WTC11 (cell line): ENCODE measurements around the gene EXOC6. TPM values are rescaled to one million over a fixed set of nuclear protein-coding genes. Genes with fewer than 3 reads are reported as not detected.

Experiments used
- ATAC-seq: fragments of 200-7000 bp; cut with Tn5 transposase; 2 replicates; pipeline ENCODE4 v1.10.0; 2021; ENCODE audit warnings: mild to moderate bottlenecking, moderate library complexity
- CTCF ChIA-PET: fragments of 300-600 bp; sonication (Branson Sonifier 250); formaldehyde crosslinking; loops from one replicate; lab custom pipeline; 2021; ENCODE audit warnings: antibody characterized with exemption; lab: Charles Lee
- POLR2A ChIA-PET: fragments of 350-600 bp; sonication (Branson Sonifier 250); formaldehyde crosslinking; loops from one replicate; lab custom pipeline; 2021; ENCODE audit warnings: antibody characterized with exemption; lab: Charles Lee
- DNase-seq: peaks from one replicate; pipeline ENCODE4 v3.0.0; 2021; ENCODE audit warnings: low spot score
- H3K27ac Mint-ChIP-seq: 2 replicates; pipeline ENCODE4 v1.8.0; 2021; ENCODE audit warnings: mixed read lengths
- H3K27me3 Mint-ChIP-seq: 2 replicates; pipeline ENCODE4 v1.8.0; 2021; ENCODE audit warnings: low read depth, mild to moderate bottlenecking, moderate library complexity, mixed read lengths
- H3K36me3 Mint-ChIP-seq: 2 replicates; pipeline ENCODE4 v1.8.0; 2021; ENCODE audit warnings: mixed read lengths
- H3K4me1 Mint-ChIP-seq: 2 replicates; pipeline ENCODE4 v1.8.0; 2022; ENCODE audit warnings: mixed read lengths
- H3K4me3 Mint-ChIP-seq: 2 replicates; pipeline ENCODE4 v1.8.0; 2021; ENCODE audit warnings: mild to moderate bottlenecking, moderate library complexity, mixed read lengths
- H3K9me3 Mint-ChIP-seq: 2 replicates; pipeline ENCODE4 v1.8.0; 2021; ENCODE audit warnings: mixed read lengths
- ATF1 ChIP-seq: sonication (generic); formaldehyde crosslinking; IDR thresholded peaks from 2 replicates; pipeline ENCODE4 v1.8.1; 2023; ENCODE audit warnings: mild to moderate bottlenecking, moderate library complexity, missing genetic modification reagents
- ATF2 ChIP-seq: sonication (generic); formaldehyde crosslinking; IDR thresholded peaks from 2 replicates; pipeline ENCODE4 v1.8.1; 2022; ENCODE audit warnings: low read depth, missing genetic modification reagents, borderline replicate concordance
- ATF3 ChIP-seq: sonication (generic); formaldehyde crosslinking; conservative IDR thresholded peaks from 2 replicates; pipeline ENCODE4 v1.8.1; 2022; ENCODE audit warnings: mild to moderate bottlenecking, missing genetic modification reagents
- ATF6 ChIP-seq: sonication (generic); formaldehyde crosslinking; IDR thresholded peaks from 2 replicates; pipeline ENCODE4 v1.8.1; 2023; ENCODE audit warnings: mild to moderate bottlenecking, missing genetic modification reagents
- CDX4 ChIP-seq: fragments of 250-450 bp; sonication (Bioruptor Pico); IDR thresholded peaks from 2 replicates; pipeline ENCODE4 v1.9.0; 2021; ENCODE audit warnings: moderate library complexity, mild to moderate bottlenecking, inconsistent platforms, borderline replicate concordance
- CREM ChIP-seq: sonication (generic); formaldehyde crosslinking; IDR thresholded peaks from 2 replicates; pipeline ENCODE4 v1.8.1; 2022; ENCODE audit warnings: mild to moderate bottlenecking, missing genetic modification reagents, moderate library complexity
- CTCF ChIP-seq: fragments of 200-600 bp; IDR thresholded peaks from 2 replicates; pipeline ENCODE4 v1.8.0; 2022; ENCODE audit warnings: antibody characterized with exemption
- ERG ChIP-seq: fragments of 250-450 bp; sonication (Bioruptor Pico); IDR thresholded peaks from 2 replicates; pipeline ENCODE4 v1.8.0; 2021; ENCODE audit warnings: mild to moderate bottlenecking
- GRHL2 ChIP-seq: fragments of 250-450 bp; sonication (Bioruptor Pico); IDR thresholded peaks from 2 replicates; pipeline ENCODE4 v1.8.0; 2022; ENCODE audit warnings: mild to moderate bottlenecking, moderate library complexity; ENCODE audit not compliant: insufficient replicate concordance, severe bottlenecking
- KAT7 ChIP-seq: sonication (generic); formaldehyde crosslinking; IDR thresholded peaks from 2 replicates; pipeline ENCODE4 v1.8.1; 2023; ENCODE audit warnings: missing genetic modification reagents, mild to moderate bottlenecking, borderline replicate concordance
- MAX ChIP-seq: sonication (generic); formaldehyde crosslinking; IDR thresholded peaks from 2 replicates; pipeline ENCODE4 v1.8.0; 2022; ENCODE audit warnings: mild to moderate bottlenecking, missing genetic modification reagents
- MXD4 ChIP-seq: fragments of 250-450 bp; sonication (Bioruptor Pico); IDR thresholded peaks from 2 replicates; pipeline ENCODE4 v1.8.0; 2021; ENCODE audit warnings: mild to moderate bottlenecking, moderate library complexity, borderline replicate concordance
- NR2C2 ChIP-seq: sonication (generic); formaldehyde crosslinking; IDR thresholded peaks from 2 replicates; pipeline ENCODE4 v1.8.0; 2022; ENCODE audit warnings: mild to moderate bottlenecking, missing genetic modification reagents
- RORB ChIP-seq: fragments of 250-450 bp; sonication (Bioruptor Pico); IDR thresholded peaks from 2 replicates; pipeline ENCODE4 v1.9.0; 2021; ENCODE audit warnings: mild to moderate bottlenecking
- TEAD1 ChIP-seq: sonication (generic); formaldehyde crosslinking; IDR thresholded peaks from 2 replicates; pipeline ENCODE4 v1.8.0; 2022; ENCODE audit warnings: mild to moderate bottlenecking, missing genetic modification reagents
- TEAD4 ChIP-seq: sonication (generic); formaldehyde crosslinking; IDR thresholded peaks from 2 replicates; pipeline ENCODE4 v1.8.0; 2022; ENCODE audit warnings: mild to moderate bottlenecking, missing genetic modification reagents
- ZNF423 ChIP-seq: fragments of 250-450 bp; sonication (Bioruptor Pico); IDR thresholded peaks from 2 replicates; pipeline ENCODE4 v2.1.2; 2022; ENCODE audit warnings: mild to moderate bottlenecking, moderate library complexity
- ZNF512 ChIP-seq: sonication (generic); formaldehyde crosslinking; IDR thresholded peaks from 2 replicates; pipeline ENCODE4 v1.8.1; 2022; ENCODE audit warnings: missing genetic modification reagents, borderline replicate concordance
- total RNA-seq: library from RNA; stranded (reverse); gene quantifications from 3 replicates; pipeline ENCODE4 v1.2.3, GENCODE V29; 2021
- TF ChIP-seq, protein P1 (sequence below): sonication (generic); formaldehyde crosslinking; IDR thresholded peaks from 2 replicates; pipeline ENCODE4 v1.8.1; 2023; ENCODE audit warnings: mild to moderate bottlenecking, missing genetic modification reagents, borderline replicate concordance

EXOC6 gene
- total RNA-seq, 1 experiment from 2014 or later = 5.0 TPM

DNA sequence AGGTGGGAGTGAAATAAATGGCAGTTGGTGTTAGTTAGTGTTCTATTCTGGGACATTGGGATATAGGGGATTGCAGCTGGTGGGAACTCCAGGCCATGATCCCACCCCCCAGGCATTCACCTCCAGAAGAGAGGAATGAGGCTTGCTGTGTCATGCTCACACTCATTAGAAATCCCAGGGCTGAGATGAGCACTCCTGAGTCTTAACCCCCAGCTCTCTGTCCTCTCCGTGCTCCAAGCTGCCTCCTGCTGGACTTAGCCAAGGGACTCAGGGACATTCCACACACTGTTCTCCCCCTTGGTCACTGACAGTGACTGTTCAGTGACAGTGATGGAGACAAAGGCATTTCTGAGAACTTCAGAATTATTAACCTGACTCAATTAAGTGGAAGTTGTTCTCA, 246.9 kb downstream of the EXOC6 start:
- H3K27ac Mint-ChIP-seq = no peak overlapping the region
- peaks cover 12% of the 10 kb centered on the region; the same call in 1 of the 2 replicates for H3K9me3 Mint-ChIP-seq
- DNase-seq = no peak
- POLR2A ChIA-PET = no interaction called here
- TF ChIP-seq MXD4 (CRISPR knock-in tag) (no peak), CTCF (no peak), GRHL2 (CRISPR knock-in tag) (no peak), ATF2 (no peak), ZNF512 (CRISPR knock-in tag) (no peak), NR2C2 (CRISPR knock-in tag) (no peak), ATF1 (CRISPR knock-in tag) (no peak), ATF6 (CRISPR knock-in tag) (no peak), TEAD1 (CRISPR knock-in tag) (no peak), CREM (CRISPR knock-in tag) (no peak), RORB (CRISPR knock-in tag) (no peak)
- TF ChIP-seq, all 79 proteins: peak for 0
- peak; percentile 64 for ATAC-seq
- Mint-ChIP-seq H3K4me3 (no peak overlapping the region), H3K36me3 (no peaks in the 10 kb centered on the region), H3K27me3 (peaks cover 4% of the 10 kb centered on the region; the same call in 1 of the 2 replicates), H3K4me1 (peaks cover 5% of the 10 kb centered on the region)
- CTCF ChIA-PET = interaction anchor here (0.6 to 1.9 kb wide), 10 partner anchors 10 to 257 kb away, joined by 3 to 9 read pairs (median 4); no protein-coding TSS in a partner anchor

DNA sequence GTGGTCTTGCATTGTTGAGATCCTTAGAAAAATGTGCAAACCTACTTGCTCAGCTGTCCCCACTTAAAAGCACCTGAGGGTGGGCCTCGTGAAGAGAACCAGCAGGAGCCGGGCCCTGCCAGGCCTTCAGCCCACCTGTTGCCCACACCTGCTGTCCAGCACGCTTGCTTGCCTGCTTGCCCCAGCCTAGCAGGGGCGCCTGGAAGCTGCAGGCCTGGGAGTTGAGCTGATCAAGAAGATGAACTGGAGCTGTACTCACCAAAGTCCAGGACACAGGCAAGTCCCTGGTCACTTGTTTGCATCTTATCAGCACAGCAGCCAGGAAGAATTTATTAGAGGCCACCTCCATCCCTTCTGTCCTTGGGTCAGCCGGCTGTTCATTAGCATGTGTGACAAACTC, 248.6 kb downstream of the EXOC6 start:
- no peak overlapping the region for H3K27ac Mint-ChIP-seq
- H3K27me3 Mint-ChIP-seq = peaks cover 2% of the 10 kb centered on the region; the same call in 1 of the 2 replicates
- H3K9me3 Mint-ChIP-seq = peaks cover 6% of the 10 kb centered on the region
- DNase-seq (no peak), ATAC-seq (no peak)
- POLR2A ChIA-PET = no interaction called here
- no peaks in the 10 kb centered on the region for H3K36me3 Mint-ChIP-seq
- no peak overlapping the region for H3K4me3 Mint-ChIP-seq
- peaks cover 5% of the 10 kb centered on the region for H3K4me1 Mint-ChIP-seq
- CTCF ChIA-PET = interaction anchor here (1.1 kb wide), 1 partner anchor 19 kb away, joined by 8 read pairs; no protein-coding TSS in a partner anchor
- TF ChIP-seq ERG (CRISPR knock-in tag) = no peak
- TF ChIP-seq ZNF423 (CRISPR knock-in tag) = no peak
- no peak for TF ChIP-seq CDX4 (CRISPR knock-in tag)
- TF ChIP-seq ATF3 (CRISPR knock-in tag) = no peak
- no peak for TF ChIP-seq ZNF512 (CRISPR knock-in tag)
- TF ChIP-seq KAT7 = no peak
- no peak for TF ChIP-seq MAX
- TF ChIP-seq, protein P1, sequence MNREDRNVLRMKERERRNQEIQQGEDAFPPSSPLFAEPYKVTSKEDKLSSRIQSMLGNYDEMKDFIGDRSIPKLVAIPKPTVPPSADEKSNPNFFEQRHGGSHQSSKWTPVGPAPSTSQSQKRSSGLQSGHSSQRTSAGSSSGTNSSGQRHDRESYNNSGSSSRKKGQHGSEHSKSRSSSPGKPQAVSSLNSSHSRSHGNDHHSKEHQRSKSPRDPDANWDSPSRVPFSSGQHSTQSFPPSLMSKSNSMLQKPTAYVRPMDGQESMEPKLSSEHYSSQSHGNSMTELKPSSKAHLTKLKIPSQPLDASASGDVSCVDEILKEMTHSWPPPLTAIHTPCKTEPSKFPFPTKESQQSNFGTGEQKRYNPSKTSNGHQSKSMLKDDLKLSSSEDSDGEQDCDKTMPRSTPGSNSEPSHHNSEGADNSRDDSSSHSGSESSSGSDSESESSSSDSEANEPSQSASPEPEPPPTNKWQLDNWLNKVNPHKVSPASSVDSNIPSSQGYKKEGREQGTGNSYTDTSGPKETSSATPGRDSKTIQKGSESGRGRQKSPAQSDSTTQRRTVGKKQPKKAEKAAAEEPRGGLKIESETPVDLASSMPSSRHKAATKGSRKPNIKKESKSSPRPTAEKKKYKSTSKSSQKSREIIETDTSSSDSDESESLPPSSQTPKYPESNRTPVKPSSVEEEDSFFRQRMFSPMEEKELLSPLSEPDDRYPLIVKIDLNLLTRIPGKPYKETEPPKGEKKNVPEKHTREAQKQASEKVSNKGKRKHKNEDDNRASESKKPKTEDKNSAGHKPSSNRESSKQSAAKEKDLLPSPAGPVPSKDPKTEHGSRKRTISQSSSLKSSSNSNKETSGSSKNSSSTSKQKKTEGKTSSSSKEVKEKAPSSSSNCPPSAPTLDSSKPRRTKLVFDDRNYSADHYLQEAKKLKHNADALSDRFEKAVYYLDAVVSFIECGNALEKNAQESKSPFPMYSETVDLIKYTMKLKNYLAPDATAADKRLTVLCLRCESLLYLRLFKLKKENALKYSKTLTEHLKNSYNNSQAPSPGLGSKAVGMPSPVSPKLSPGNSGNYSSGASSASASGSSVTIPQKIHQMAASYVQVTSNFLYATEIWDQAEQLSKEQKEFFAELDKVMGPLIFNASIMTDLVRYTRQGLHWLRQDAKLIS (CRISPR knock-in tag) = no peak
- TF ChIP-seq TEAD4 (CRISPR knock-in tag) = no peak
